Common myeloid progenitor, CD34-positive (primary cell): ENCODE results near the gene PKNOX2.

ENCODE experiments used
- CTCF ChIA-PET: fragments of 350-600 bp; sonication (Branson Sonifier 250); formaldehyde crosslinking; loops from one replicate; lab custom pipeline; 2021; ENCODE audit warnings: antibody characterized with exemption; lab: Charles Lee
- POLR2A ChIA-PET: fragments of 350-600 bp; sonication (Branson Sonifier 250); formaldehyde crosslinking; loops from one replicate; lab custom pipeline; 2021; ENCODE audit warnings: antibody characterized with exemption; lab: Charles Lee
- DNase-seq, 3 donors: peaks; one replicate each; pipeline versions ENCODE4 v3.0.0 to v3.0.0-alpha.2; 2013
- H3K27ac ChIP-seq, 2 experiments: 1 replicate in 1 of 2; 2 replicates in 1 of 2; pipeline ENCODE4 v1.7.0; 2013; ENCODE audit warnings: inconsistent platforms in 2 of 2, low read length in 2 of 2, mild to moderate bottlenecking in 2 of 2, low read depth in 1 of 2, moderate library complexity in 1 of 2; ENCODE audit not compliant: severe bottlenecking in 2 of 2, insufficient read depth in 1 of 2, poor library complexity in 1 of 2
- H3K27me3 ChIP-seq, 5 experiments: replicated peaks in 2 of 5; 1 replicate in 3 of 5; 2 replicates in 2 of 5; pipeline versions ENCODE4 v1.6.1 to v1.7.0; 2013; ENCODE audit warnings: low read length in 4 of 5, mild to moderate bottlenecking in 2 of 5, moderate library complexity in 2 of 5, inconsistent platforms in 1 of 5; ENCODE audit not compliant: insufficient read depth in 5 of 5, control insufficient read depth in 4 of 5
- H3K36me3 ChIP-seq, 4 experiments: 1 replicate in 2 of 4; 2 replicates in 2 of 4; pipeline versions ENCODE4 v1.6.1 to v1.7.0; 2013; ENCODE audit warnings: low read length in 3 of 4, control low read depth in 1 of 4, mild to moderate bottlenecking in 1 of 4; ENCODE audit not compliant: control insufficient read depth in 4 of 4, insufficient read depth in 4 of 4
- H3K4me1 ChIP-seq, 4 experiments: 1 replicate in 3 of 4; 2 replicates in 1 of 4; pipeline versions ENCODE4 v1.6.1 to v1.7.1; 2013; ENCODE audit warnings: low read length in 3 of 4, mild to moderate bottlenecking in 3 of 4, control low read depth in 1 of 4, inconsistent platforms in 1 of 4, moderate library complexity in 1 of 4; ENCODE audit not compliant: control insufficient read depth in 4 of 4, insufficient read depth in 4 of 4; ENCODE audit errors: control extremely low read depth in 1 of 4
- H3K4me3 ChIP-seq, 7 experiments: 1 replicate in 4 of 7; 2 replicates in 3 of 7; pipeline versions ENCODE4 v1.5.1 to v1.7.0; 2013; ENCODE audit warnings: mild to moderate bottlenecking in 7 of 7, low read length in 6 of 7, moderate library complexity in 6 of 7, inconsistent platforms in 2 of 7, low read depth in 2 of 7, control low read depth in 1 of 7; ENCODE audit not compliant: insufficient read depth in 4 of 7, control insufficient read depth in 1 of 7; ENCODE audit errors: extremely low read depth in 1 of 7
- H3K9me3 ChIP-seq, 5 experiments: 1 replicate in 4 of 5; 2 replicates in 1 of 5; pipeline versions ENCODE4 v1.6.1 to v1.7.1; 2013; ENCODE audit warnings: low read length in 4 of 5, mild to moderate bottlenecking in 2 of 5, inconsistent platforms in 1 of 5, low read depth in 1 of 5, moderate library complexity in 1 of 5; ENCODE audit not compliant: control insufficient read depth in 4 of 5, insufficient read depth in 2 of 5; ENCODE audit errors: control extremely low read depth in 1 of 5
- WGBS: methylation state at CpG from one replicate; pipeline ENCODE4 v1.1.5; 2013; ENCODE audit not compliant: insufficient coverage; 5-methylcytosine and 5-hydroxymethylcytosine counted together

Gene PKNOX2

DNA sequence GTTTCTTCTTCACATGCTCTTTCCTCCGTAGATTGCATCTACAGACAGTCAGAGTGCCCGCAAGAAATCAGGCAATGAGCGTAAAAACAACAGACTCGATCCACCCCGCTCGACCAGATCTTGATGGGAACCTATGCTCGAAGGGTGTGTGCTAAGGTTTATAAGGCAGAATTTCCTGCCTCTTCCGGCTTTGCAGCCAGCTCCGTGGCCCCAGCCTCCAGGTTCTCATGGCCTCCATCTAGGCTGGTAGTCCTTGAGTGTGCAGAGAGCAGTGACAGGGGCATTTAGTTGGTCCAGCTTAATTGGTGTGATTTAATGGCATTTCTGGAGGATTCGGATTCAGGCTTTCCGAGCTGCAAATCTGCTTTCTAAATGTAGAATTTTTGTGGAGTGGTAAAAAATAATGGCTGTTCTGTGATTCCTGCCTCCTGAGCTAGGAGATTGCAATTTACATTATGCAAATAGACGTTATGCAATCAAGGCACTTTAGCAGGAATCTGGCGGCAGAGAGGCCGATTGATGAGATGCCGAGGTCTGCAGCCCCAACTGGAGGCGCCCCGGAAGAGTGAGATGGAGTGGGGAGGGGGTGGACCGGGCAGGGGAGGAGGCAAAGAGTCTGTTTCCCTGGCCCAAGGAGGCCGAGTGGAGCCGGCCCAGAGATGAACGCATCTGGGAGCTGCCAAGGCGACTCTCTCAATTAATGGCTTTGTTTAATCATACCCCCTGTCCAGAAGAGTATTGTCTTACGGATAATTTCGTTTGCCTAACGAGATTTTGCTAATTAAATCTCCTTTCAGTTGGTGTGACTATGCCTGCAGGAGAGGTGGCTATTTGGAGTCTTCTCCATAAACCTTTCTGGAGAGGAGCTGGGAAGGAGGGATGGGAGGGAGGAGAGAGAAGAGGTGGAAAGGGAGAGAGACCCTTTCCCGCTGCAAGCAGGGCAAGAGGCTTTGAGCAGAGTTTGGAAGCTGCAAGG lies 75.3 kb downstream of the PKNOX2 start:
- no peak for DNase-seq
- H3K4me1 ChIP-seq = no peaks in the 10 kb centered on the region
- H3K4me3 ChIP-seq = no peak overlapping the region
- ChIA-PET CTCF (no interaction called here), POLR2A (no interaction called here)
- peaks cover 0 to 7% (median 0%) of the 10 kb centered on the region in 5 experiments for H3K9me3 ChIP-seq
- H3K27me3 ChIP-seq = peaks cover 0 to 56% (median 14%) of the 10 kb centered on the region in 5 experiments
- no peaks in the 10 kb centered on the region for H3K36me3 ChIP-seq
- no peak overlapping the region for H3K27ac ChIP-seq
- 55% methylated on average over 23 of the region's 26 CpGs for WGBS

DNA sequence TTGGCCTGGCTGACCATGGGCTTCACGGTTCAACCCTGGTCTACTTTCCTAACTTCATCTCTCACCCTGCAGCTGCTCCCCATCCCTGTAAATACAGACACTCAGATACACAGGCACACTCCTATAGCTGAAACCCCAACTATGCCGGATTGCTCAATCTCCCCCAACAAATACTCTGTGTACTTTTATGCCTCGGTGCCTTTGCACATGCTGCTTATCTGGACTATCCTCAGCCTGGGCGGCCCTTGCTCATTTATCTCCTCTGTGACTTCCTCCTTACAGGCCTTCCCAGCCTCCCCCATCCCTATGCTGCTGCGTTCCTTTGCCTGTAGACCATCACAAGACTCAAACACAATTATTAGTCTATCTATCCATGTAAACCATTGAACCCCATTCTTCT lies 76.6 kb downstream of the PKNOX2 start:
- WGBS = 93% methylated on average over 4 of the region's 5 CpGs
- H3K9me3 ChIP-seq = peaks cover 0 to 7% (median 0%) of the 10 kb centered on the region in 5 experiments
- no peak overlapping the region for H3K4me3 ChIP-seq
- H3K4me1 ChIP-seq = no peaks in the 10 kb centered on the region
- H3K36me3 ChIP-seq = no peaks in the 10 kb centered on the region
- peaks cover 0 to 45% (median 14%) of the 10 kb centered on the region in 5 experiments for H3K27me3 ChIP-seq
- H3K27ac ChIP-seq = no peak overlapping the region
- no peak for DNase-seq
- ChIA-PET POLR2A (no interaction called here), CTCF (no interaction called here)

DNA sequence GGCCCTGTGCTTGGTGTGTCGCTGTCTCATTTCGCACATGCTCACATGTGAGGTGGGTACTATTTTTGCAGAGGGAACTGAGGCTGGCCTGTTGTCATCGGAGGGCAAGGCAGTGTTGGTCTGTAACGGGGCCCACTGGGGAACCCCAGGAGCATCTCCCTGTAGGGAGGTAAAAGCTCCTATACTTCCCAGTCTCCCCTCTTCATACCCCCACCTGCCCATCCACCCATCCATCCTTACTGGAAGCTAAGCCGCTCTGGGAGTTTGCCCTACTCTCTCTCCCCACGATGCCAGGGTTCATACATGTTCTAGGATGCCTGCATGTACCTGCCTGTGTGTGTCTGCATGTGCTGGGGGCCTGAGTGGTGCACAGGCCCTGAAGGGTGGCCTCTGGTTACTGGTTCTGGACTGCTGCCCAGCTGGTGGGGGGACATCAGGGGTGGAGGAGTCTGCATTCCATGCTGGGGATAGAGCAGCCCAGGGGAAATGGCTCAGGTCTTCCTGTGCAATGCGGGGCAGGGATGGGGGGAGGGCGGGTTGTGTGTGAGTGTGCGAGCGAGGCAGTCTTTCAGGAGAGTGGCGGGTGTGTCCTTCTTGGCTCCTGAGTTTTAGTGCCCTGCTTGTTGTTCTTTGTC lies 77.7 kb downstream of the PKNOX2 start:
- Histone ChIP-seq H3K4me3 (no peak overlapping the region), H3K36me3 (no peaks in the 10 kb centered on the region), H3K27me3 (peaks cover 0 to 41% (median 14%) of the 10 kb centered on the region in 5 experiments), H3K9me3 (peaks cover 0 to 3% (median 0%) of the 10 kb centered on the region in 5 experiments), H3K4me1 (no peaks in the 10 kb centered on the region), H3K27ac (no peak overlapping the region)
- 91% methylated on average over 8 of the region's 11 CpGs for WGBS
- ChIA-PET POLR2A (no interaction called here), CTCF (no interaction called here)
- DNase-seq = no peak

DNA sequence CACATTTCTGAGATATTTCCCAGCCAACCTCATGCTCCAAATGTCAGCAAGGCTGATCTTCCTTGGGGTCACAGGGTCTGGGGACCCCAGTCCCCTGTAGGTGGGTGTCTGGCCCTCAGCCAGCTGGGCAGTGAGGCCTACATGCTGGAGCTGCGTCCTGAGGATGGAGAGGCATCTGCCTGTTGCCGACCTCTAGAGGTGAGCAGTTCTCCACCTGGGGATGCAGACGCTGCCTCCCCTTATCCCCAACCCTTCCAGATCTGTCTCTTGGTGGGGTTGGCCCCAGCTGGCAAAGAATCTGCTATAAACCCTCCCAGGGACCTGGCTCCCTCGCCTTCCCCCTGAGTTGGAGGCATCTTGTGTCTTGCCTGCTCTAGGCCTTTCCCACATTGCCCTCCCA lies 79.6 kb downstream of the PKNOX2 start:
- DNase-seq = no peak
- WGBS = 100% methylated on average over 3 of the region's 4 CpGs
- ChIA-PET CTCF (no interaction called here), POLR2A (no interaction called here)
- Histone ChIP-seq H3K9me3 (peaks cover 0 to 3% (median 0%) of the 10 kb centered on the region in 5 experiments), H3K4me1 (no peaks in the 10 kb centered on the region), H3K4me3 (no peak overlapping the region), H3K27ac (no peak overlapping the region), H3K36me3 (no peaks in the 10 kb centered on the region), H3K27me3 (peaks cover 0 to 30% (median 12%) of the 10 kb centered on the region in 5 experiments)

DNA sequence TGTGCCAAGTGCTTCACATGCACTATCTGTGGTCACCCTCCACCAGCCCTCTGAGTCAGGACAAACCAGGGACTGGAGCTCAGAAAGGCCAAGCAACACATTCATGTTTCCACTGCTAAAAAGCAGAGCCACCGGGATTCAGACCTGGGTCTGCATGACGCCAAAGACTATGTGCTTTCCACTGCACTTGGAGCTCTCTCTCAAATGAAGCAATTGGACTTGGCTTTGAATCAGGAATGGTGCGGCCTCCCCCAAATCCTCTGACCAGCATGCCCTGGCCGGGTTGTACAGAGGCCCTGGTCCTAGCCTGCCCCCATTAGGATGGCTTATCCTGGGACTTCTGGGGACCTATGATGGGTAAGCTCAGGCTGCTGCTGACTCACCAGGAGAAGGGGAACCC lies 80.7 kb downstream of the PKNOX2 start:
- no peaks in the 10 kb centered on the region for H3K4me1 ChIP-seq
- no peaks in the 10 kb centered on the region for H3K36me3 ChIP-seq
- WGBS = 94% methylated on average over 4 of the region's 4 CpGs
- no peak for DNase-seq
- peaks cover 0 to 19% (median 7%) of the 10 kb centered on the region in 5 experiments for H3K27me3 ChIP-seq
- H3K27ac ChIP-seq = no peak overlapping the region
- H3K9me3 ChIP-seq = no peaks in the 10 kb centered on the region
- H3K4me3 ChIP-seq = no peak overlapping the region
- CTCF ChIA-PET = no interaction called here
- POLR2A ChIA-PET = interaction anchor here (0.6 kb wide), 1 partner anchor 11 kb away, joined by 3 read pairs; no protein-coding TSS in a partner anchor

DNA sequence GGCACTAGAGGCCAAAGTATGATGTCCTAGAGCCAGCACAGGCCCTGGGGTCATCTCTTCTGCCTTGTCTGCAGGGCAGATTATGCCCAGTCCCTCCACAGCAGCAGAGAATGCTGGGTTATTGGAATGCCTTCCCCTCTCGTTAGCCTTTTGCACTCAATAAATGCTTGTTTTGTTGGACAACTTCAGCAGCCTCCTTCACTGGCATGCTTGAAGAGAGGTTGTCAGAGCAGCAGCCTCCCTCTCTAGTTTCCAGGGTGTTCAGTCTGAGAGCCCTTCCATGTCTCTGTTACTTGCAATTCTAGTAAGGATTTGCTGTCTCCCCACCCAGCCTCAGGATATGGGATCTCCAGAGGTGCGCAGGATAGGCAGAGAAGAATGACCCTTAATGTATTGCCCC lies 82.9 kb downstream of the PKNOX2 start:
- Histone ChIP-seq H3K27me3 (peaks cover 0 to 9% (median 6%) of the 10 kb centered on the region in 5 experiments), H3K36me3 (no peaks in the 10 kb centered on the region), H3K4me1 (no peaks in the 10 kb centered on the region), H3K4me3 (no peak overlapping the region), H3K9me3 (no peaks in the 10 kb centered on the region), H3K27ac (no peak overlapping the region)
- CTCF ChIA-PET = no interaction called here
- DNase-seq = no peak
- 100% methylated on average over 2 of the region's 2 CpGs for WGBS
- POLR2A ChIA-PET = no interaction called here
